MM.1S (cell line): ENCODE results near the gene TRAPPC4.

Experiments
- DNase-seq: peaks from one replicate; pipeline ENCODE4 v3.0.0-alpha.2; 2015
- H2AFZ ChIP-seq: fragments of 300-600 bp; sonication (generic); 2 replicates; pipeline ENCODE4 v1.6.0; 2016; ENCODE audit warnings: antibody characterized with exemption, low read length
- H3F3A ChIP-seq: fragments of 300-600 bp; sonication (generic); 2 replicates; pipeline ENCODE4 v1.6.1; 2016; ENCODE audit warnings: mild to moderate bottlenecking, antibody characterized with exemption, low read length, moderate library complexity, mixed read lengths; ENCODE audit not compliant: insufficient read depth
- H3K27ac ChIP-seq: fragments of 300-600 bp; sonication (generic); 2 replicates; pipeline ENCODE4 v1.5.1; 2016; ENCODE audit warnings: mild to moderate bottlenecking, low read length
- H3K27me3 ChIP-seq: fragments of 300-600 bp; sonication (generic); replicated peaks from 2 replicates; pipeline ENCODE4 v1.6.0; 2016; ENCODE audit warnings: low read length; ENCODE audit not compliant: insufficient read depth
- H3K36me3 ChIP-seq: fragments of 300-600 bp; sonication (generic); replicated peaks from 2 replicates; pipeline ENCODE4 v1.6.1; 2016; ENCODE audit warnings: mild to moderate bottlenecking, low read length, mixed read lengths; ENCODE audit not compliant: insufficient read depth
- H3K4me1 ChIP-seq: fragments of 300-600 bp; sonication (generic); 2 replicates; pipeline ENCODE4 v1.6.1; 2016; ENCODE audit warnings: low read length, mixed read lengths
- H3K4me2 ChIP-seq: fragments of 300-600 bp; sonication (generic); 2 replicates; pipeline ENCODE4 v1.6.0; 2016; ENCODE audit warnings: low read depth, low read length
- H3K4me3 ChIP-seq: fragments of 300-600 bp; sonication (generic); 2 replicates; pipeline ENCODE4 v1.5.1; 2016; ENCODE audit warnings: low read length, mixed read lengths
- H3K79me2 ChIP-seq: fragments of 300-600 bp; sonication (generic); 2 replicates; pipeline ENCODE4 v1.6.1; 2016; ENCODE audit warnings: mixed run types, low read length, mixed read lengths
- H3K9ac ChIP-seq: fragments of 300-600 bp; sonication (generic); 2 replicates; pipeline ENCODE4 v1.6.1; 2016; ENCODE audit warnings: low read length, mixed read lengths
- H3K9me2 ChIP-seq: fragments of 300-600 bp; sonication (generic); replicated peaks from 2 replicates; pipeline ENCODE4 v1.6.1; 2016; ENCODE audit warnings: mild to moderate bottlenecking, low read length, mixed read lengths; ENCODE audit not compliant: insufficient read depth
- H3K9me3 ChIP-seq: fragments of 300-600 bp; sonication (generic); replicated peaks from 2 replicates; pipeline ENCODE4 v1.6.1; 2016; ENCODE audit warnings: mild to moderate bottlenecking, low read length, mixed read lengths; ENCODE audit not compliant: insufficient read depth
- H4K20me1 ChIP-seq: fragments of 300-600 bp; sonication (generic); 2 replicates; pipeline ENCODE4 v1.6.1; 2016; ENCODE audit warnings: mild to moderate bottlenecking, low read length, moderate library complexity, mixed read lengths; ENCODE audit not compliant: insufficient read depth
- CTCF ChIP-seq: fragments of 300-600 bp; sonication (generic); IDR thresholded peaks from 2 replicates; pipeline ENCODE4 v1.5.1; 2016; ENCODE audit warnings: antibody characterized with exemption, low read length, mixed read lengths
- EZH2 ChIP-seq: fragments of 300-600 bp; sonication (generic); optimal IDR thresholded peaks from 2 replicates; pipeline ENCODE3; 2017; ENCODE audit warnings: low read depth, mild to moderate bottlenecking, antibody characterized with exemption, low read length, mixed read lengths
- EZH2phosphoT487 ChIP-seq: fragments of 300-600 bp; sonication (generic); IDR thresholded peaks from 2 replicates; pipeline ENCODE4 v1.6.1; 2018; ENCODE audit warnings: antibody characterized with exemption, low read length

TRAPPC4 gene

GRCh38 chr11:118997627-118998387, 20.8 kb upstream of the TRAPPC4 start, which contains the start of gene CENATAC:
TSS of gene CENATAC (plus strand) at chr11:118998138. CDS start at chr11:118998198, 60 bp downstream.
- H3K4me3 ChIP-seq: peak within 1 kb of the TSS; percentile 91
- H3K79me2 ChIP-seq: peaks cover 61% of the 10 kb centered on the region
- H3K36me3 ChIP-seq: peaks cover 3% of the 10 kb centered on the region; the same call in 1 of the 2 replicates
- no peaks in the 10 kb centered on the region for H4K20me1 ChIP-seq
- H3K27me3 ChIP-seq: no peaks in the 10 kb centered on the region
- DNase-seq: peak; percentile 96
- H3K27ac ChIP-seq: peak within 1 kb of the TSS; percentile 52
- peak within 1 kb of the TSS; percentile 96 for H3K4me2 ChIP-seq
- no peaks in the 10 kb centered on the region for H3K9me3 ChIP-seq
- TF ChIP-seq CTCF (0 out of 2 replicates have a peak, but pooled peaks have one; percentile 7), EZH2phosphoT487 (no peak), EZH2 (no peak)
- H3K9ac ChIP-seq: peak within 1 kb of the TSS; percentile 79
- H3K4me1 ChIP-seq: peaks cover 8% of the 10 kb centered on the region; the same call in 1 of the 2 replicates
- H3K9me2 ChIP-seq: no peaks in the 10 kb centered on the region
- no peaks in the 10 kb centered on the region; the same call in 1 of the 2 replicates for H3F3A ChIP-seq
- H2AFZ ChIP-seq: peak within 1 kb of the TSS; percentile 95

GRCh38 chr11:118998388-118998717, 20.2 kb upstream of the TRAPPC4 start:
- peak overlapping the region; percentile 37; the same call in 1 of the 2 replicates for H3K27ac ChIP-seq

GRCh38 chr11:118998822-118999221, 19.7 kb upstream of the TRAPPC4 start:
- H3K9me3 ChIP-seq: no peaks in the 10 kb centered on the region
- H3K4me1 ChIP-seq: peaks cover 8% of the 10 kb centered on the region; the same call in 1 of the 2 replicates
- H4K20me1 ChIP-seq: no peaks in the 10 kb centered on the region
- peak overlapping the region; percentile 91 for H3K4me3 ChIP-seq
- peaks cover 4% of the 10 kb centered on the region; the same call in 1 of the 2 replicates for H3K36me3 ChIP-seq
- 0 out of 2 replicates have a peak overlapping the region, but pooled peaks have one; percentile 95 for H2AFZ ChIP-seq
- H3K9ac ChIP-seq: peak overlapping the region; percentile 79
- no peak for DNase-seq
- no peaks in the 10 kb centered on the region for H3K27me3 ChIP-seq
- no peaks in the 10 kb centered on the region for H3F3A ChIP-seq
- H3K4me2 ChIP-seq: peak overlapping the region; percentile 96
- TF ChIP-seq EZH2: no peak
- TF ChIP-seq EZH2phosphoT487: no peak
- no peak overlapping the region for H3K27ac ChIP-seq
- H3K79me2 ChIP-seq: peaks cover 61% of the 10 kb centered on the region
- H3K9me2 ChIP-seq: no peaks in the 10 kb centered on the region

More at GRCh38 chr11:118998388-118998717, 20.2 kb upstream of the TRAPPC4 start:
- Histone ChIP-seq H3K4me1 (peaks cover 8% of the 10 kb centered on the region; the same call in 1 of the 2 replicates), H3K36me3 (peaks cover 3% of the 10 kb centered on the region; the same call in 1 of the 2 replicates), H3K9ac (peak overlapping the region; percentile 79), H4K20me1 (no peaks in the 10 kb centered on the region), H3F3A (no peaks in the 10 kb centered on the region; the same call in 1 of the 2 replicates), H3K9me2 (no peaks in the 10 kb centered on the region), H3K9me3 (no peaks in the 10 kb centered on the region), H2AFZ (peak overlapping the region; percentile 95), H3K4me2 (peak overlapping the region; percentile 96), H3K4me3 (peak overlapping the region; percentile 91), H3K79me2 (peaks cover 61% of the 10 kb centered on the region), H3K27me3 (no peaks in the 10 kb centered on the region)
- DNase-seq: no peak
- no peak for TF ChIP-seq CTCF
- no peak for TF ChIP-seq EZH2
- TF ChIP-seq EZH2phosphoT487: no peak

GRCh38 chr11:119000906-119001305, 17.7 kb upstream of the TRAPPC4 start:
- Histone ChIP-seq H3K4me3 (no peak overlapping the region), H3K9me2 (no peaks in the 10 kb centered on the region), H4K20me1 (no peaks in the 10 kb centered on the region), H3K9me3 (no peaks in the 10 kb centered on the region), H2AFZ (no peak overlapping the region), H3K4me2 (no peak overlapping the region), H3K79me2 (peaks cover 58% of the 10 kb centered on the region), H3F3A (no peaks in the 10 kb centered on the region), H3K9ac (no peak overlapping the region), H3K36me3 (peaks cover 6% of the 10 kb centered on the region; the same call in 1 of the 2 replicates), H3K27me3 (no peaks in the 10 kb centered on the region), H3K4me1 (peaks cover 8% of the 10 kb centered on the region; the same call in 1 of the 2 replicates), H3K27ac (no peak overlapping the region)
- DNase-seq: no peak
- no peak for TF ChIP-seq CTCF
- TF ChIP-seq EZH2: no peak
- TF ChIP-seq EZH2phosphoT487: no peak
